Measurements from ENCODE around the gene CEACAM7.

- TF ChIP-seq, protein P1, sequence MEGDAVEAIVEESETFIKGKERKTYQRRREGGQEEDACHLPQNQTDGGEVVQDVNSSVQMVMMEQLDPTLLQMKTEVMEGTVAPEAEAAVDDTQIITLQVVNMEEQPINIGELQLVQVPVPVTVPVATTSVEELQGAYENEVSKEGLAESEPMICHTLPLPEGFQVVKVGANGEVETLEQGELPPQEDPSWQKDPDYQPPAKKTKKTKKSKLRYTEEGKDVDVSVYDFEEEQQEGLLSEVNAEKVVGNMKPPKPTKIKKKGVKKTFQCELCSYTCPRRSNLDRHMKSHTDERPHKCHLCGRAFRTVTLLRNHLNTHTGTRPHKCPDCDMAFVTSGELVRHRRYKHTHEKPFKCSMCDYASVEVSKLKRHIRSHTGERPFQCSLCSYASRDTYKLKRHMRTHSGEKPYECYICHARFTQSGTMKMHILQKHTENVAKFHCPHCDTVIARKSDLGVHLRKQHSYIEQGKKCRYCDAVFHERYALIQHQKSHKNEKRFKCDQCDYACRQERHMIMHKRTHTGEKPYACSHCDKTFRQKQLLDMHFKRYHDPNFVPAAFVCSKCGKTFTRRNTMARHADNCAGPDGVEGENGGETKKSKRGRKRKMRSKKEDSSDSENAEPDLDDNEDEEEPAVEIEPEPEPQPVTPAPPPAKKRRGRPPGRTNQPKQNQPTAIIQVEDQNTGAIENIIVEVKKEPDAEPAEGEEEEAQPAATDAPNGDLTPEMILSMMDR (IDR thresholded peaks at IDR 0.05) = no peak
- no peak for TF ChIP-seq POLR2A (IDR thresholded peaks at IDR 0.05)
- no peak for TF ChIP-seq POLR2AphosphoS5 (IDR thresholded peaks at IDR 0.05)
Observed at GRCh38 chr19:41657157-41657556, 30.9 kb downstream of the CEACAM7 start.

Data from sigmoid colon (tissue), 4 donors.